Right atrium auricular region (tissue), 2 donors: ENCODE measurements around the gene NDUFA11. TPM values are rescaled to one million over a fixed set of nuclear protein-coding genes. Genes with fewer than 3 reads are reported as not detected.

Experiments
- DNase-seq: peaks from one replicate; pipeline ENCODE4 v3.0.0-alpha.2; 2019; ENCODE audit warnings: low spot score
- H3K27ac ChIP-seq, 2 donors: fragments of 200-600 bp; sonication (generic); 1 replicate in 1 of 2; 2 replicates in 1 of 2; pipeline ENCODE4 v1.5.1; 2016 to 2019
- H3K27me3 ChIP-seq, 2 donors: fragments of 200-600 bp; sonication (generic); one replicate each; pipeline versions ENCODE4 v1.5.1 to v1.6.0; 2017 to 2019
- H3K36me3 ChIP-seq: fragments of 200-600 bp; sonication (generic); one replicate; pipeline ENCODE4 v1.5.1; 2016
- H3K4me1 ChIP-seq, 2 donors: fragments of 200-600 bp; sonication (generic); one replicate each; pipeline versions ENCODE4 v1.5.1 to v1.6.0; 2017 to 2019
- H3K4me3 ChIP-seq, 2 donors: fragments of 200-600 bp; sonication (generic); 1 replicate in 1 of 2; 2 replicates in 1 of 2; pipeline ENCODE4 v1.5.1; 2017 to 2019; ENCODE audit warnings: mild to moderate bottlenecking in 1 of 2, moderate library complexity in 1 of 2
- H3K9me3 ChIP-seq, 2 donors: fragments of 200-600 bp; sonication (generic); one replicate each; pipeline ENCODE4 v1.5.1; 2019
- CTCF ChIP-seq, 2 donors: fragments of 200-600 bp; sonication (generic); IDR thresholded peaks; one replicate each; pipeline ENCODE4 v1.5.1; 2019; ENCODE audit warnings: antibody characterized with exemption in 2 of 2
- total RNA-seq, 2 donors: library from RNA; depleted of rRNA; stranded (reverse); fragments of >200 nt; gene quantifications; one replicate each; pipeline ENCODE4 v1.1.0, GENCODE V29; 2016

Gene NDUFA11
- total RNA-seq, 2 donors from 2014 or later = 368 to 648 TPM

GRCh38 chr19:5893907-5894703, 9.5 kb downstream of the NDUFA11 start:
- H3K27me3 ChIP-seq = no peaks in the 10 kb centered on the region
- H3K4me1 ChIP-seq = peaks cover 0 to 55% of the 10 kb centered on the region in 2 donors
- no peak for TF ChIP-seq CTCF (IDR thresholded peaks at IDR 0.05)
- DNase-seq = peak; percentile 75
- no peaks in the 10 kb centered on the region for H3K9me3 ChIP-seq
- H3K36me3 ChIP-seq = peaks cover 21% of the 10 kb centered on the region
- no peak overlapping the region for H3K4me3 ChIP-seq
- peak overlapping the region; percentile 86 to 94 for H3K27ac ChIP-seq

- Histone ChIP-seq H3K27me3 (no peaks in the 10 kb centered on the region), H3K36me3 (peaks cover 21% of the 10 kb centered on the region), H3K27ac (peak overlapping the region; percentile 86 to 94), H3K4me3 (no peak overlapping the region), H3K4me1 (peaks cover 0 to 55% of the 10 kb centered on the region in 2 donors), H3K9me3 (no peaks in the 10 kb centered on the region)
- no peak for DNase-seq
- TF ChIP-seq CTCF (IDR thresholded peaks at IDR 0.05) = no peak
Observed at GRCh38 chr19:5893296-5893903, 10.2 kb downstream of the NDUFA11 start.

- Histone ChIP-seq H3K27ac (peak overlapping the region; percentile 86 to 94), H3K4me3 (no peak overlapping the region), H3K36me3 (peaks cover 21% of the 10 kb centered on the region), H3K9me3 (no peaks in the 10 kb centered on the region), H3K4me1 (peaks cover 0 to 51% of the 10 kb centered on the region in 2 donors), H3K27me3 (no peaks in the 10 kb centered on the region)
- no peak for DNase-seq
- peak in 1 of 2 donors; percentile 9 for TF ChIP-seq CTCF (IDR thresholded peaks at IDR 0.05)
Observed at GRCh38 chr19:5892772-5893275, 10.8 kb downstream of the NDUFA11 start.

DNA sequence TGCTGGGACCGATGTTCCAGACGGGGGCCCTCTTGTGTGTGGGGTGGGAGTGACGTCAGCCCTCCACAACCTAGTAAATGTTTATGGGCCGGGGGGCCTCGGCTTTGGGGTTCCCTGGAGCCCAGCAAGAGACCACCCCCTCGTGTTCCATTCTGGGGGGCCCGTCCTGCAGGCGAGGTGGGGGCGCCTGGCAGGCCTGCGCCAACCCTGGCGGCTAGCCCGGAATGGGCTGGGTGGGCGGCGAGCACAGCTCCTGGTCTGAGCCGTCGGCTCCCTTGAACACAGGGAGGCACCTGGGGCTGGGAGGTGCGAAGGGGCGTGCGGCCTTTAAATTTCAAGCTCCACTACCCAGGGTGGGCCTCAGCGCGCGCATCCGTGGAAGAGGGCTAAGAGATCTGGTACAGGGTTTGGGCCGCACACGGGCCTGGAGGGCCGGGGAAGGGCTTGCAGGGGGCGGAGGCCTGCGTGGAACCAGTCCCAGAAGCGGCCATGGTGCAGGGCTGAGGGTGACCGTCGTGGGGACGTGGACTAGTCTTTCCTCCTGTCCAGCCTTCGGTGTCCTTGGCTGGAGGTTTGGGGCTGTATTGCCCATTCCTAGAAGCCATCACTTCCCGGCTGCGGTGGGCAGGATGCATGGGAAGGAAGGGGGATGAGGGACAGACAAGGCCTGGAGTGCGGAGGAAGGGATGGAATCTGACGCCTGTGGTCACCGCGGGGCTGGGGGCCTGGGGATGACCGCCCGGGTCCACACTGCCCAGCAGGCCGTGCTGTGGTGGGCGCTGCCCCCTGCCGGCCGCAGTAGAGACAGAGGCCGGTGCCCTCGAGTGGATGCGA, 11.4 kb downstream of the NDUFA11 start:
- peak; percentile 49 to 73 for TF ChIP-seq CTCF (IDR thresholded peaks at IDR 0.05)
- H3K4me3 ChIP-seq = no peak overlapping the region

DNA sequence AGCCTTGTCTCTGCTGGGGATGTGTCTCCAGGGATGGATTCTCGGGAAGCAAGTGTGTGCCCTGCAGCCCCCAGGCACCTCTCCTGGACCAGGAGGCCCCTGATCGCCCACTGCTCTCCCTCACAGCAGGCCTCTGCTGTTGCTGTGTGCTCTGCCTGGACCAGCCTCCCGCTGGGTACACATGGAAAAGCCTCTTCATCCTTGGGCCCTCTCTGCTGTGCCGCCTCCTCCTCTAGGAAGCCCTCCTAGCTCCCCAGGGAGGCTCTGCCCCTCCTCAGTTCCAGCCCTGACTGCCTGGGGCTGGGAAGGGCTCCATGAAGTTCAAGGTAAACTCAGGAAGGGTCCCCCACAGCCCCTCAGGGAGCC, 12.0 kb downstream of the NDUFA11 start:
- Histone ChIP-seq H3K36me3 (peaks cover 16% of the 10 kb centered on the region), H3K9me3 (no peaks in the 10 kb centered on the region)
- no peak for TF ChIP-seq CTCF (IDR thresholded peaks at IDR 0.05)

More for the DNA sequence above, 11.4 kb downstream of the NDUFA11 start:
- Histone ChIP-seq H3K9me3 (no peaks in the 10 kb centered on the region), H3K36me3 (peaks cover 21% of the 10 kb centered on the region), H3K27ac (peak overlapping the region; percentile 86 to 94), H3K27me3 (no peaks in the 10 kb centered on the region), H3K4me1 (peaks cover 0 to 44% of the 10 kb centered on the region in 2 donors)
- DNase-seq = no peak

More for the DNA sequence above, 12.0 kb downstream of the NDUFA11 start:
- no peak for DNase-seq
- Histone ChIP-seq H3K27me3 (no peaks in the 10 kb centered on the region), H3K4me1 (peaks cover 0 to 42% of the 10 kb centered on the region in 2 donors), H3K4me3 (no peak overlapping the region), H3K27ac (no peak overlapping the region)
